Measurements from ENCODE around the gene STYXL2. TPM values are rescaled to one million over a fixed set of nuclear protein-coding genes. Genes with fewer than 3 reads are reported as not detected.
A peak's percentile ranks its signal among the peaks of the same experiment; 100 is the strongest.

STYXL2 gene
- polyA plus RNA-seq, 1 donor (not counting 4 experiments of a cell fraction or from before 2014, with no cell fraction given): not detected

- no peak overlapping the region for H3K27ac ChIP-seq (ENCODE audit: control insufficient read depth, insufficient read depth, low read length)
- peak overlapping the region; percentile 95 for H2AFZ ChIP-seq (ENCODE audit: control insufficient read depth, low read length)
- H3K79me2 ChIP-seq (ENCODE audit: control insufficient read depth, insufficient read depth, low read length): no peaks in the 10 kb centered on the region
- peak overlapping the region; percentile 25 to 56 (median 41) for H3K4me3 ChIP-seq (ENCODE audit: control insufficient read depth in 2 of 3, extremely low read depth in 1 of 3, insufficient read depth in 2 of 3, low read depth in 1 of 3, low read length in 3 of 3)
- H3K4me2 ChIP-seq (ENCODE audit: control insufficient read depth, extremely low read depth, insufficient read depth, low read depth, low read length): peak overlapping the region; percentile 75
- H3K4me1 ChIP-seq (ENCODE audit: control insufficient read depth, extremely low read depth, insufficient read depth, low read length): peaks cover 7% of the 10 kb centered on the region
- H3K36me3 ChIP-seq (ENCODE audit: control insufficient read depth in 2 of 2, extremely low read depth in 1 of 2, insufficient read depth in 2 of 2, low read length in 2 of 2): no peaks in the 10 kb centered on the region
- no peaks in the 10 kb centered on the region for H3K27me3 ChIP-seq (ENCODE audit: control insufficient read depth, extremely low read depth, insufficient read depth, low read length)
- H3K9me1 ChIP-seq (ENCODE audit: control insufficient read depth, extremely low read depth, insufficient read depth, low read length): no peaks in the 10 kb centered on the region
- no peaks in the 10 kb centered on the region for H3K9me3 ChIP-seq (ENCODE audit: control insufficient read depth, low read depth, low read length)
- TF ChIP-seq, protein P1, sequence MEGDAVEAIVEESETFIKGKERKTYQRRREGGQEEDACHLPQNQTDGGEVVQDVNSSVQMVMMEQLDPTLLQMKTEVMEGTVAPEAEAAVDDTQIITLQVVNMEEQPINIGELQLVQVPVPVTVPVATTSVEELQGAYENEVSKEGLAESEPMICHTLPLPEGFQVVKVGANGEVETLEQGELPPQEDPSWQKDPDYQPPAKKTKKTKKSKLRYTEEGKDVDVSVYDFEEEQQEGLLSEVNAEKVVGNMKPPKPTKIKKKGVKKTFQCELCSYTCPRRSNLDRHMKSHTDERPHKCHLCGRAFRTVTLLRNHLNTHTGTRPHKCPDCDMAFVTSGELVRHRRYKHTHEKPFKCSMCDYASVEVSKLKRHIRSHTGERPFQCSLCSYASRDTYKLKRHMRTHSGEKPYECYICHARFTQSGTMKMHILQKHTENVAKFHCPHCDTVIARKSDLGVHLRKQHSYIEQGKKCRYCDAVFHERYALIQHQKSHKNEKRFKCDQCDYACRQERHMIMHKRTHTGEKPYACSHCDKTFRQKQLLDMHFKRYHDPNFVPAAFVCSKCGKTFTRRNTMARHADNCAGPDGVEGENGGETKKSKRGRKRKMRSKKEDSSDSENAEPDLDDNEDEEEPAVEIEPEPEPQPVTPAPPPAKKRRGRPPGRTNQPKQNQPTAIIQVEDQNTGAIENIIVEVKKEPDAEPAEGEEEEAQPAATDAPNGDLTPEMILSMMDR (optimal IDR thresholded peaks at IDR 0.05 in 1 of 3, IDR thresholded peaks at IDR 0.05 in 1 of 3, conservative IDR thresholded peaks at IDR 0.05 in 1 of 3; ENCODE audit: extremely low read depth in 1 of 3, insufficient read depth in 2 of 3, low read length in 3 of 3): no peak
- no peak for TF ChIP-seq EZH2 (IDR thresholded peaks at IDR 0.05; ENCODE audit: low read length)
- H3K9ac ChIP-seq (ENCODE audit: control insufficient read depth, extremely low read depth, insufficient read depth, low read length): peak overlapping the region; percentile 28
- FAIRE-seq (no peak), DNase-seq (ENCODE audit: low read depth, low spot score) (no peak)
- H4K20me1 ChIP-seq (ENCODE audit: control insufficient read depth, extremely low read depth, insufficient read depth, low read length): no peaks in the 10 kb centered on the region
- dilution Hi-C loops (cut with MboI; ENCODE audit: extremely low pct_ligation_motif_present, low sequenced_read_pairs): no loop called here
Measured at GRCh38 chr1:167120899-167121298, 27.0 kb downstream of the STYXL2 start.

DNA sequence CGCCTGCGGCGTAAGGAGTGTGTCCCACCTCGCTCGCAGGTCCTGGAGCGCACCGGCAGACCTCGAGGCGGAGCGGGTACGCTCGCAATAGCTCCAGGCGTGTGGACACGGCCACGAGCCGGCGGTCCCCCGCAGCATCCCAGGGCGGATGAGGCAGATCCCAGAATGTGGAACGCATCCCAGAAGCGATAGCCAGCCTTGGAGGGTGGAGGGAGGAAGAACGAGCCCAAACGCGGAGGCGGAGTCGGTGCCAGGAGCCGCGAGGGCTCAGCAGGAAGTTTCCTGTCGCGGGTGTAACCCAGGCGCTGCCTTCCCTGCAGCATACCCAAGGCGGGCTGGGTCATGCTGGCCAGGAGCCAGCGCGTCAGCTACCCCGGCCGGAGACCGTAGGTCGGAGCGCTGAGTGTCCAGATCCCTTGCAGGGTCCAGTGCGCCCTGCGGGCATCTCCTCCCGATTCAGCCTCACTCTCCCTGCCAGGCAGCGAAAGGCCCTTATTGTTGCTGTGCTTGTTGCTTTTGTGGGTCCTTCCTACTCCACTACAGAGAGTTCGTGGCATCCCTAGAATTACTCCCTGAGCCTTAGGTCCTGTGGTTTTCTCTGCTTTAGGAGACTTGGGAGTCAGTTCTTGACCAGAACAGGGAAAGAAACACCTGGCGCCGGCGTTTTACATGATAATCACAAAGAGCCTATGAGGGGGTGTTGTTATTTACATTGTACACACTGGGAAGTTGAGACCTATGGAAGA, 27.7 kb downstream of the STYXL2 start:
- Histone ChIP-seq H3K27me3 (ENCODE audit: control insufficient read depth, extremely low read depth, insufficient read depth, low read length) (no peaks in the 10 kb centered on the region), H3K9me1 (ENCODE audit: control insufficient read depth, extremely low read depth, insufficient read depth, low read length) (no peaks in the 10 kb centered on the region), H4K20me1 (ENCODE audit: control insufficient read depth, extremely low read depth, insufficient read depth, low read length) (no peaks in the 10 kb centered on the region), H2AFZ (ENCODE audit: control insufficient read depth, low read length) (peak overlapping the region; percentile 95), H3K9me3 (ENCODE audit: control insufficient read depth, low read depth, low read length) (no peaks in the 10 kb centered on the region), H3K9ac (ENCODE audit: control insufficient read depth, extremely low read depth, insufficient read depth, low read length) (peak overlapping the region; percentile 28), H3K4me1 (ENCODE audit: control insufficient read depth, extremely low read depth, insufficient read depth, low read length) (peaks cover 7% of the 10 kb centered on the region), H3K36me3 (ENCODE audit: control insufficient read depth in 2 of 2, extremely low read depth in 1 of 2, insufficient read depth in 2 of 2, low read length in 2 of 2) (no peaks in the 10 kb centered on the region), H3K27ac (ENCODE audit: control insufficient read depth, insufficient read depth, low read length) (no peak overlapping the region), H3K79me2 (ENCODE audit: control insufficient read depth, insufficient read depth, low read length) (no peaks in the 10 kb centered on the region), H3K4me2 (ENCODE audit: control insufficient read depth, extremely low read depth, insufficient read depth, low read depth, low read length) (peak overlapping the region; percentile 75), H3K4me3 (ENCODE audit: control insufficient read depth in 2 of 3, extremely low read depth in 1 of 3, insufficient read depth in 2 of 3, low read depth in 1 of 3, low read length in 3 of 3) (peak overlapping the region; percentile 25 to 56 (median 41))
- dilution Hi-C loops (cut with MboI; ENCODE audit: extremely low pct_ligation_motif_present, low sequenced_read_pairs): no loop called here
- DNase-seq (ENCODE audit: low read depth, low spot score): no peak
- TF ChIP-seq EZH2 (IDR thresholded peaks at IDR 0.05; ENCODE audit: low read length): no peak
- TF ChIP-seq, protein P1 (optimal IDR thresholded peaks at IDR 0.05 in 1 of 3, IDR thresholded peaks at IDR 0.05 in 1 of 3, conservative IDR thresholded peaks at IDR 0.05 in 1 of 3; ENCODE audit: extremely low read depth in 1 of 3, insufficient read depth in 2 of 3, low read length in 3 of 3): no peak
- FAIRE-seq: peak; percentile 13

Data from keratinocyte (primary cell).